ENCODE measurements around the gene FAM180B.

DNA sequence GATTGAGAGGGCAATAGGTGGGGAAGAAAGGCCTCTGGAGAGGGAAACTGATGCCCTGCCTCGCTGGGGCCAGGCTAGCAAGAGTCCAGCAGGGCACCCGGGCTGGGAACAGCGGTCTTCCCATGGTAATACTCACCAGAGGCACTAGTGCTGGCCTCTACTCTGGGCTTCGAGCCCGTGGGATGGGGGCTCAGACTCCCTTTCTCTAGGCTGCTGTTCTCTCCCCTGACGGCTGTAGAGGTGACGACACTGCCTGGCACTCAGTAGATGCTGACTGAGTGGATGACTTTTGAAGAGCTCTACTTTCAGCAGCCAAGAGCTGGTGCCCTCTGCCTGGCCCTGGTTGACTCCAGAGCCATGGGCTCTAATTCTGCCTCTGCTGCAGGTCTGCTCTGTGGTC, 8.6 kb downstream of the FAM180B start:
- TF ChIP-seq NR3C1 (CRISPR knock-in tag; IDR thresholded peaks at IDR 0.05) = no peak
- TF ChIP-seq MAX (IDR thresholded peaks at IDR 0.05) = no peak
- TF ChIP-seq CTCF (CRISPR knock-in tag; IDR thresholded peaks at IDR 0.05) = no peak
- TF ChIP-seq, protein P1, sequence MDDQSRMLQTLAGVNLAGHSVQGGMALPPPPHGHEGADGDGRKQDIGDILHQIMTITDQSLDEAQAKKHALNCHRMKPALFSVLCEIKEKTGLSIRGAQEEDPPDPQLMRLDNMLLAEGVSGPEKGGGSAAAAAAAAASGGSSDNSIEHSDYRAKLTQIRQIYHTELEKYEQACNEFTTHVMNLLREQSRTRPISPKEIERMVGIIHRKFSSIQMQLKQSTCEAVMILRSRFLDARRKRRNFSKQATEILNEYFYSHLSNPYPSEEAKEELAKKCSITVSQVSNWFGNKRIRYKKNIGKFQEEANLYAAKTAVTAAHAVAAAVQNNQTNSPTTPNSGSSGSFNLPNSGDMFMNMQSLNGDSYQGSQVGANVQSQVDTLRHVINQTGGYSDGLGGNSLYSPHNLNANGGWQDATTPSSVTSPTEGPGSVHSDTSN (CRISPR knock-in tag; IDR thresholded peaks at IDR 0.05; ENCODE audit: borderline replicate concordance) = no peak
- no peak for TF ChIP-seq RFX5 (IDR thresholded peaks at IDR 0.05; ENCODE audit: low read depth, low read length)
- no peak for TF ChIP-seq POLR2AphosphoS5 (IDR thresholded peaks at IDR 0.05; ENCODE audit: low read depth, low read length)
- no peak for TF ChIP-seq ZNF883 (CRISPR knock-in tag; IDR thresholded peaks at IDR 0.05; ENCODE audit: not compliant biosample characterization)
